Right atrium auricular region (tissue), 2 donors: ENCODE measurements around the gene BBOX1. TPM values are rescaled to one million over a fixed set of nuclear protein-coding genes. Genes with fewer than 3 reads are reported as not detected.

Source experiments
- DNase-seq: peaks from one replicate; pipeline ENCODE4 v3.0.0-alpha.2; 2019; ENCODE audit warnings: low spot score
- H3K27ac ChIP-seq, 2 donors: fragments of 200-600 bp; sonication (generic); 1 replicate in 1 of 2; 2 replicates in 1 of 2; pipeline ENCODE4 v1.5.1; 2016 to 2019
- H3K27me3 ChIP-seq, 2 donors: fragments of 200-600 bp; sonication (generic); one replicate each; pipeline versions ENCODE4 v1.5.1 to v1.6.0; 2017 to 2019
- H3K36me3 ChIP-seq: fragments of 200-600 bp; sonication (generic); one replicate; pipeline ENCODE4 v1.5.1; 2016
- H3K4me1 ChIP-seq, 2 donors: fragments of 200-600 bp; sonication (generic); one replicate each; pipeline versions ENCODE4 v1.5.1 to v1.6.0; 2017 to 2019
- H3K4me3 ChIP-seq, 2 donors: fragments of 200-600 bp; sonication (generic); 1 replicate in 1 of 2; 2 replicates in 1 of 2; pipeline ENCODE4 v1.5.1; 2017 to 2019; ENCODE audit warnings: mild to moderate bottlenecking in 1 of 2, moderate library complexity in 1 of 2
- H3K9me3 ChIP-seq, 2 donors: fragments of 200-600 bp; sonication (generic); one replicate each; pipeline ENCODE4 v1.5.1; 2019
- total RNA-seq, 2 donors: library from RNA; depleted of rRNA; stranded (reverse); fragments of >200 nt; gene quantifications; one replicate each; pipeline ENCODE4 v1.1.0, GENCODE V29; 2016
- TF ChIP-seq, protein P1 (sequence below), 2 donors: fragments of 200-600 bp; sonication (generic); IDR thresholded peaks; one replicate each; pipeline ENCODE4 v1.5.1; 2019; ENCODE audit warnings: antibody characterized with exemption in 2 of 2

The BBOX1 gene
- total RNA-seq, 2 donors from 2014 or later = not detected

- Histone ChIP-seq H3K4me1 (peaks cover 0 to 6% of the 10 kb centered on the region in 2 donors), H3K9me3 (peaks cover 0 to 6% of the 10 kb centered on the region in 2 donors), H3K4me3 (no peak overlapping the region), H3K36me3 (no peaks in the 10 kb centered on the region), H3K27ac (no peak overlapping the region), H3K27me3 (no peaks in the 10 kb centered on the region)
- TF ChIP-seq, protein P1, sequence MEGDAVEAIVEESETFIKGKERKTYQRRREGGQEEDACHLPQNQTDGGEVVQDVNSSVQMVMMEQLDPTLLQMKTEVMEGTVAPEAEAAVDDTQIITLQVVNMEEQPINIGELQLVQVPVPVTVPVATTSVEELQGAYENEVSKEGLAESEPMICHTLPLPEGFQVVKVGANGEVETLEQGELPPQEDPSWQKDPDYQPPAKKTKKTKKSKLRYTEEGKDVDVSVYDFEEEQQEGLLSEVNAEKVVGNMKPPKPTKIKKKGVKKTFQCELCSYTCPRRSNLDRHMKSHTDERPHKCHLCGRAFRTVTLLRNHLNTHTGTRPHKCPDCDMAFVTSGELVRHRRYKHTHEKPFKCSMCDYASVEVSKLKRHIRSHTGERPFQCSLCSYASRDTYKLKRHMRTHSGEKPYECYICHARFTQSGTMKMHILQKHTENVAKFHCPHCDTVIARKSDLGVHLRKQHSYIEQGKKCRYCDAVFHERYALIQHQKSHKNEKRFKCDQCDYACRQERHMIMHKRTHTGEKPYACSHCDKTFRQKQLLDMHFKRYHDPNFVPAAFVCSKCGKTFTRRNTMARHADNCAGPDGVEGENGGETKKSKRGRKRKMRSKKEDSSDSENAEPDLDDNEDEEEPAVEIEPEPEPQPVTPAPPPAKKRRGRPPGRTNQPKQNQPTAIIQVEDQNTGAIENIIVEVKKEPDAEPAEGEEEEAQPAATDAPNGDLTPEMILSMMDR (IDR thresholded peaks at IDR 0.05) = no peak
- DNase-seq = no peak
Measured at GRCh38 chr11:27029966-27030365, 10.6 kb upstream of the BBOX1 start.

- Histone ChIP-seq H3K27me3 (no peaks in the 10 kb centered on the region), H3K4me1 (peaks cover 0 to 6% of the 10 kb centered on the region in 2 donors), H3K4me3 (no peak overlapping the region), H3K27ac (no peak overlapping the region), H3K9me3 (peaks cover 0 to 21% of the 10 kb centered on the region in 2 donors), H3K36me3 (no peaks in the 10 kb centered on the region)
- no peak for DNase-seq
- TF ChIP-seq, protein P1 (IDR thresholded peaks at IDR 0.05) = no peak
Measured at GRCh38 chr11:27031754-27032153, 8.9 kb upstream of the BBOX1 start.

GRCh38 chr11:27039873-27040272, 742 bp upstream of the BBOX1 start:
- DNase-seq = no peak
- TF ChIP-seq, protein P1 (IDR thresholded peaks at IDR 0.05) = no peak
- Histone ChIP-seq H3K36me3 (no peaks in the 10 kb centered on the region), H3K27me3 (no peaks in the 10 kb centered on the region), H3K4me3 (no peak overlapping the region), H3K9me3 (peaks cover 0 to 26% of the 10 kb centered on the region in 2 donors), H3K27ac (no peak overlapping the region), H3K4me1 (no peaks in the 10 kb centered on the region)

DNA sequence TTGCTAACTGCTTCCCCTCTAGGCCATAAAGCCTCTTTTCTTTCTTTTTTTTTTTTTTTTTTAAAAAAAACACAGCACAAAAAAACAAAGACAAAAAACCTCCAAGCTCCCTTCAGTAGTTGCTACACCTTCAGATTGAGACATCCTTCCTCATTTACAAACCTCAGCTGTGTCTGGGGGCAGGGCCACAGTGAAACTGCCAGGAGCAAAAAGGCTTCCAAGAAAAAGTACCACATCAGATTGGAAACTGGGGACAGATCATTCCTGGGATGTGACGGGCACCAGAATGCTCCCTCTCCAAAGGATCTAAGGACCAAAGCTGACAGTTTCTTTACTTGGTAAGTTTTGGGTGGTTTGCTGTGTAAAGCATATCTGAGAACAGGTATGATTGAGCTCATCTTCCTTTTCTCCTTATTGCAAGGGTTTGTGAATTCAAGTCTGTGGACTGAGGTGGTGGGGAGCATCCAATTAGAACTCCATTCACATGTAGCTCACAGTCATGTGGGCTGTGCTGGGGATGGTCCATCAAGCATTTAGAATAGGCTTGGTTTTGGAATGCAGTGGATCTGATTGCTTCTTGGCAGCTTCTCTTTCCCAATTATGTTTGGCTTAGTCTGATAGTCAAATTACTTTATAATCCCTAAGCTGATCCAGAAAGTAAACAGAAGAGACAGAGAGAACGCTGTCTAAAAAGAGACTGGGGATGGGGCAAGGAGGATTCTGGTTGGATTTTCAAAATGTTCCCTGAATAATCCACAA, 705 bp downstream of the BBOX1 start:
- no peak overlapping the region for H3K4me3 ChIP-seq
- H3K36me3 ChIP-seq = no peaks in the 10 kb centered on the region
- no peak for DNase-seq
- H3K4me1 ChIP-seq = no peaks in the 10 kb centered on the region
- H3K27ac ChIP-seq = no peak overlapping the region
- no peaks in the 10 kb centered on the region for H3K27me3 ChIP-seq
- TF ChIP-seq, protein P1 (IDR thresholded peaks at IDR 0.05) = no peak
- peaks cover 0 to 12% of the 10 kb centered on the region in 2 donors for H3K9me3 ChIP-seq

GRCh38 chr11:27046956-27047355, 6.3 kb downstream of the BBOX1 start:
- Histone ChIP-seq H3K36me3 (no peaks in the 10 kb centered on the region), H3K27ac (no peak overlapping the region), H3K4me1 (no peaks in the 10 kb centered on the region), H3K4me3 (no peak overlapping the region), H3K9me3 (peaks cover 0 to 15% of the 10 kb centered on the region in 2 donors), H3K27me3 (no peaks in the 10 kb centered on the region)
- DNase-seq = no peak
- TF ChIP-seq, protein P1 (IDR thresholded peaks at IDR 0.05) = no peak

DNA sequence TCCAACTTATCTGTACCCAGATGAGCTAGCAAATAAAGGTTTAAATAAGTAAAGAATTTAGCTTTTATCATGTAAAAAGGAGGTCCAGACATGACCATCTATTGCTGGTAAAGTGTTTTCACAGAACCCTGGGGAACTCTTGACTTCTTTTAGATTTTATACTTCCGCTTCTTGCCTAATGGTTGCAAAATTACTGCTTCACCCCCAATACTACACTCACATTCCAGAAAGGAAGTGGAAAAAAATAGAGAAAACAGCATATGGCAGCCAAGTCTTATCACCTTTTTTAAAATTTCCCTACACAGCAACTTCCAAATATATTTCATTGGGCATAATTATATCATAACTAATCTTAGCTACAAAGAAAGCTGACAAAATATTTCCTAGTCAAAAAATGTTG, 12.1 kb downstream of the BBOX1 start:
- Histone ChIP-seq H3K27me3 (no peaks in the 10 kb centered on the region), H3K4me3 (no peak overlapping the region), H3K9me3 (peaks cover 0 to 9% of the 10 kb centered on the region in 2 donors), H3K4me1 (no peaks in the 10 kb centered on the region), H3K27ac (no peak overlapping the region), H3K36me3 (no peaks in the 10 kb centered on the region)
- TF ChIP-seq, protein P1 (IDR thresholded peaks at IDR 0.05) = no peak
- DNase-seq = no peak
